PC-3 (cell line): ENCODE results near the gene ANKRD53.

Experiments used
- CTCF ChIP-seq: fragments of 300-600 bp; sonication (generic); conservative IDR thresholded peaks from 2 replicates; pipeline ENCODE4 v1.5.1; 2017; ENCODE audit warnings: antibody characterized with exemption, low read depth, mild to moderate bottlenecking, low read length
- EZH2 ChIP-seq: fragments of 300-600 bp; sonication (generic); IDR thresholded peaks from one replicate; pipeline ENCODE4 v1.6.1; 2017; ENCODE audit warnings: antibody characterized with exemption, mild to moderate bottlenecking, low read length; ENCODE audit not compliant: unreplicated experiment
- EZH2phosphoT487 ChIP-seq: fragments of 300-600 bp; sonication (generic); IDR thresholded peaks from 2 replicates; pipeline ENCODE4 v1.6.1; 2018; ENCODE audit warnings: mild to moderate bottlenecking, antibody characterized with exemption, low read length, borderline replicate concordance

- TF ChIP-seq CTCF (no peak), EZH2 (no peak), EZH2phosphoT487 (no peak)
These were observed 6.9 kb downstream of the ANKRD53 start for GRCh38 chr2:70985283-70985688.
